Non-pigmented ciliary epithelial cell (primary cell): ENCODE results near the gene PPP6R3.

ENCODE experiments used
- DNase-seq: peaks from one replicate; pipeline ENCODE4 v3.0.0-alpha.2; 2010; ENCODE audit warnings: low read depth

The PPP6R3 gene

DNA sequence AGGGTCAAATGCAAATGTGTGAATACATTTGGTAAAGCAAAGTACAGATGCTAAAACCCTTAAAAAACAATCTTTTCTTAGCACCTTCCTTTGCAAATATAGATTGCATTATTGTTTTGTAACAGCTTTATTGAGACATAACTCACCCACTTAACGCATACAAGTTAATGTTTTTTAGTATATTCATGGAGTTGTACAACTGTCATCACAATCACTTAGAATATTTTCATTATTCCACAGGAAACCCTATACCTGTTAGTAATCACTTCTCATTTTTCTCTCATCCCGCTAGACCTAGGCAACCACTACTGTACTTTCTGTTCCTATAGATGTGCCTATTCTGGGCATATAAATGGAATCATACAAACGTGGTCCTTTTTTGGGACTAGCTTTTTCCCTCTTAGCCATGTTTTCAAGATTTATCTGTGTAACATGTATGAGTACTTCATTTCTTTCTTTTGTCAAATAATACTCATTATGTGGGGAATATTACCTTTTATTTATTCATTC lies 34.7 kb downstream of the PPP6R3 start:
- no peak for DNase-seq

DNA sequence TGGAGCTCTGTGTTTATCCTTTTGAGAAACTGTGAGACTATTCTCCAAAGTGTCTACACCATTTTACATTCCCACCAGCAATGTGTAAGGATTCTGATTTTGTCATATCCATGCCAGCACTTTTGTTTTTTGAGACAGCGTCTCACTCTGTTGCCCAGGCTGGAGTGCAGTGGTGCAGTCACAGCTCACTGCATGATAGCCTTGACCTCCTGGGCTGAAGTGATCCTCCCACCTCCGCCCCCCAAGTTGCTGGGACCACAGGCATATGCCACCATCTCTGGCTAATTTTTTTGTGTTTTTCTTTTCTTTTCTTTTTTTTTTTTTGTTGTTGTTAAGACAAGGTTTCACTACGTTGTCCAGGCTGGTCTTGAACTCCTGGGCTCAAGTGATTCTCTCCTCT lies 35.3 kb downstream of the PPP6R3 start:
- DNase-seq = no peak

DNA sequence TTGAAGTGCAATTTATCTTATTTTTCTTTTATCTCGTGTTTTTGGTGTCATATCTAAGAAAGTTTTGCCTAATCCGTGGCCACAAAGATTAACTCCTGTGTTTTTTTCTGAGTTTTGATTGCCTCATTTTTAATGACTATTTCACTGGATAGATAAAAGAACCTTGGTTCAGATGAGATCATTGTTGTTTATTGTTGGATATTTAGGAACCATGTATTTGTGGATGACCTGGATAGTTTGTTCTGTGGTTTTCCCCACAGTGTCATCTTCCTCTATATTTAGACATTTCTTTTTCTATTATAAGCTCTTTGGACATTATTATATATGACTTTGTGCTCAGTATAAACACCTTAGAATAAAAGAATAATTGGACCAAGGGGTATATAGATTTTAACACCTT lies 37.2 kb downstream of the PPP6R3 start:
- no peak for DNase-seq

DNA sequence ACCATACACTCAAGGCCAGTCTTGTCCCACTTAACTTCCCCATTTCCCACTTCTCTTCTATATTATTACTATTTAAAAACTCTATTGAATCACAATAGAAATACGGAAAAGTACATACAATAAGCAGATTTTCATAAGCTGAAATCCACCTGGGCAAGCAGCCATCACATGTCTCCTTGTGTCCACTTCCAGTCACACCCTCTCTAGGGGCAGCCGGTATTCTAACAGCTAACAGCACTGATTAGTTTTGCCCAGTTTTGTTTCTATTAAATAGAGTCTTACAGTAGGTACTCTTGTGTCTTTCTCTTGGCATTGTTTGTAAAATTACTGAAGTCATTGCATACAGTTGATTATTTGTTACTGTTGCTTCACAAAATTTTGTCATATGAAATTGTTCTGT lies 37.8 kb downstream of the PPP6R3 start:
- DNase-seq = no peak

DNA sequence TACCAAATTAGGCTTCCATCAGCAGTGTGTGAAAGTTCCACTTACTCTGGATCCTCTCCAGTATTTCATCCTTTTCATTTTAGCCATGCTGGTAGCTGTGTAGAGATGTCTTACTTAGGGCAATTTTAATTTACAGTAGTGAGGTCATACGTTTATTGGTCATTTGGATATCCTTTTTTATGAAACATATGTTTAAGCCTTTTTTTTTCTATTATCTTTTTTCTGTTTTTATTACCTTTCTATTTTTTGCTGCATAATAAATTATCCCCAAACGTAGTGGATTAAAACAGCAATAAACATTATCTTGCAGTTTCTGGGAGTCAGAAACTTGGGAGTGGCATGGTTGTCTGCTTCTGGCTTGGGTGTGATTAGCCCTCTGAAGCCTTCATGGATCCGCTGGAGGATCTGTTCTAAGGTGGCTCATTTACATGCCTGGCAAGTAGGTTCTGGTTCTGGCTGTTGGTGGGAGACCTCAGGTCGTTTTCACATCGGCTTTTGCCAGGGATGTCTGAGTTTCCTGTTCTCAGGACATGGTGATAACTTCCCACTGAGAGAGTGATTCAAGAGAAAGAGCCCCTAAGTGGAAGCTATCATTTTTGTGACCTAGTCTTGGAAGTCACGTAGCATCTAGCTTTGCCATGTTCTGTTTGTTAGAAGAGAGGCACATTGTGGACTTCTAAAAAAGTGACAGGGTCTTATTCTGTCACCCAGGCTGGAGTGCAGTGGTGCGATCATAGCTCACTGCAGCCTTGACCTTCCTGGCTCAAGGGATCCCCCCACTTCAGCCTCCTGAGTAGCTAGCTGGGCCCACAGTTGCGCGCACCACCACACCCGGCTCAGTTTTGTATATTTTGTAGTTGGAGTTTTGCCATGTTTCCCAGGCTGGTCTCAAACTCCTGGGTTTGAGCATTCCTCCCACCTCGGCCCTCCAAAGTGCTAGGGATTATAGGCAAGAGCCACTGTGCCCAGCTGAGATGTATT lies 38.6 kb downstream of the PPP6R3 start:
- no peak for DNase-seq

DNA sequence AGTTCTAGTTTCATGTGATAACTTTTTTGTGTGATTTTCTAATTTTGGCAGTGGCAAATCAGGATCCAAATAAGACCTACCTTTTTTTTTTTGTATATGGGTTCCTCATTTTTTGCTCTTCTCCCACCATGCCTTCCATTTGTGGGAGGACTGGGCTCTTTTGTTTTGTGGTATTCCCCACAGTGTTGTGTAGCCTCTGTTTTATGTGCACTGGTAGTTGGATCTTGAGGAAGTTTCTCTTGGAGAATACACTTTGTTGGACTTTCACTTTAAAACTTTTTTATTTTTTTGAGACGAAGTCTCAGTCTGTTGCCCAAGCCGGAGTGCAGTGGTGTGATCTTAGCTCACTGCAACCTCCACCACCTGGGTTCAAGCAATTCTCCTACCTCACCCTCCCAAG lies 39.7 kb downstream of the PPP6R3 start:
- DNase-seq = no peak

DNA sequence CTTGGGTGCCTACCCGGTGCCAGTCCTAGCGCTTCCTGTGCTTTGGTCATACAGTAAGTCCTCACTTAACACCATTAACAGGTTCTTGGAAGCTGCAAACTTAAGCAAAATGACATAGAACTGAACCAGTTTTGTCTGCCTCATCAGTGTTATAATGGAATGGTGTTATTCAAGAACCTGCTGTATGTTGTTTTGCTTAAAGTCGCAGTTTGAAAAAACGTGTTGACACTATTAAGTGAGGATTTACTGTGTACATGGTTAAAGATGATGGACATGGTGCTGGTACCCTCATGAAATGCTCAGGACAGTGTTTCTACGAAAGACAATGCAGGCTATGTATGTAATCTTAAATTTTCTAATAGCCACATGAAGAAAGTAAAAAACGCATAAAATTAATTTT lies 41.3 kb downstream of the PPP6R3 start:
- no peak for DNase-seq

DNA sequence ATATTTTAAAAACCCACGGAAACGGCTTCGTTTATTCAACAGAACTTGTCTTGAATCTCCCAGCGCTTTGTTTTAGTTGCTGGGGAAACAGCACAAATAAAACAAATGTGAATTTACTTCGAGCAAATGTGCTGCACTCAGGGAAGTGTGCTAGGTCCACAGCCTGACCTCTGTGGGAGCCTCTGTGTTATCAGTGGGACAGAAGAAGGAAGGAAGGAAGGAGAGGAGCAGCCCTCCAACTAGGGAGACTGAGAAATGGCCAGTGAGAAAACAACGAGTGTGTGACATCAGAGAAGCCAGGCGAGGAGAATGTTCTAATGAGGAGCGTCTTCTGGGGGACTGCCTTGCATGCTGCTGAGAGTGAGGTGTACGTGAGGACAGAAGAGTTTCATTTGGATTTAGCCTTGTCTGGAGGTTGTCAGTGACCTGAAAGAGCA lies 42.7 kb downstream of the PPP6R3 start:
- DNase-seq = no peak

DNA sequence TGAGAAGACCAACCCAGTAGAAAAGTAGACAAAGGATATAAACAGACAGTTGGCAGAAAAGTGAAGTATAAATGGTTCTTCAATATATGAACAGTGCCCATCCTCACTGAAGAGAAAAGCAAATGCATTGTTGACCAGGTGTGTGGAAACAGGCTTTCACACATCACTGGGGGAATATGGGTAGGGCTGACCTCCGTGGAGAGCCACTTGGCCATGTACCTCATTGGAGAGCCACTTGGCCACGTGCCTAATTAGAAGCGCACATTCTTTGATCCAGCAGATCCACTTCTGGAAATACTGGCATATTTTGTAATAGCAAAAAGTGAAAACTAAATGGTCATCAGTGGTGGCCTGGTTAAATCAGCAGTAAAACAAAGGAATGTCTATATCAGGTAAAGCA lies 43.2 kb downstream of the PPP6R3 start:
- DNase-seq = no peak

DNA sequence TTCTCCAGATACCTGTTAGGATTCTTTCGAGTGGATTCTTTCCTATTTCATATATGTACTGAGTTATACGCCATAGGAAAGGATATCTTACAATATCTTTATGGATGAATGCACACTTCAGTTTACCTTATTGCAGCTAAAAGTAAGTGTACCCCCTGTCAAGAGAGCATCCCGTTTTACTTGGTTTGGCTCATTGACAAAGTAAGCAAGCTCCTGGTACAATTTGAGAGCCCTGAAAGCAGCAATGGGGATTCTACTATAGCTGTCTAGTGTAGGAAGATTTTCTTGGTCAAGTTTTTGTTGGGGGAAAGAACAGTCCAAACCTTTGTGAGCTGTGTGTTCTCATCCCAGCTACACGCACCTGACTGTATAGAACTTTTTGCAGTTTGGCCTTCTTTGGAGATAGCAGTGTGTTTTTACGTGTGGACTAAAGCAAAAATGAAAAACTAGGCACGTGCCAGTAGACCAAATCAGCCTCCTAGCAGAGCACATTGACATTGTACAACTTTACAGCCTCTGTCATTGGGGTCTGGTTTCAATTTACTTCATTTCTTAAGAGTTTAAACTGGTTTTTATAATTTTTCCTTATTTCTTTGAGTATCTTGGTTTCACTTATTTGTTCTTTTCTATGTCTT lies 44.0 kb downstream of the PPP6R3 start:
- no peak for DNase-seq

DNA sequence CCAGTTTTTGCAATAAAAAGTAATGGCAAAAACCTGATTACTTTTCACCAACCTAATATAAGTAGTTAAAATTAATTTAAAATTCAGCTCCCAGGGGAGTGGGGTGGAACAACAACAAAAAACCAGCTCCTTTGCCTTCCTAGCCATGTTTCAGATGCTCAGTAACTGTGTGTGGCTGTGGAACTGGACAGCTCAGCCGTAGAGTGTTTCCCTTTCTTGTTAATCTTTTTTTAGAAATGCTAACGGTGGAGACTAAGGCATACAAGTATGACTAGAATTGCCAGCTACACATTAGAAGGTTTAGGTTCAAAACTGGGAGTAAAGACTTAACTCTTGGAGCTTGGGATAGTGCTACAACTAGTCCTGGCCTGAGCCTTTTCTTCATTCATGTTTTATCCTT lies 45.0 kb downstream of the PPP6R3 start:
- no peak for DNase-seq

DNA sequence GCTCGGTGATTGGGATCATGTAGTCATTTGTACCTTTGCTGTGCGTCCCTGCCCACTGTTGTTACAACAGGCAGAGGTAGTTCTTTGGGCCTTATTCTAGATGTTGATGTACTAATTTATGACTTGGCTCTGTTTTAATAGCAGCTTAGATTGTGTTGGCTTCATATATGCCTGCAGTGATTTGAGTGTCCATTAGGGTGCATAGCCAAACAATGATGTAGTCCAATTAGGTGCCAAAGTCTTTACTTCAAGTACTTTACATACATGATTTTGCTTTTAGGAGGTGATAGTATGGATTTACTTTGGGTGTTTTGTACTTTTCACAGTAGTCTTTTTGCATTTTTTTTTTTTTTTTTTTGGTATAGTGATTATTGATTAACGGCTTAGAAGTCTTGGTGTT lies 46.4 kb downstream of the PPP6R3 start:
- DNase-seq = no peak

DNA sequence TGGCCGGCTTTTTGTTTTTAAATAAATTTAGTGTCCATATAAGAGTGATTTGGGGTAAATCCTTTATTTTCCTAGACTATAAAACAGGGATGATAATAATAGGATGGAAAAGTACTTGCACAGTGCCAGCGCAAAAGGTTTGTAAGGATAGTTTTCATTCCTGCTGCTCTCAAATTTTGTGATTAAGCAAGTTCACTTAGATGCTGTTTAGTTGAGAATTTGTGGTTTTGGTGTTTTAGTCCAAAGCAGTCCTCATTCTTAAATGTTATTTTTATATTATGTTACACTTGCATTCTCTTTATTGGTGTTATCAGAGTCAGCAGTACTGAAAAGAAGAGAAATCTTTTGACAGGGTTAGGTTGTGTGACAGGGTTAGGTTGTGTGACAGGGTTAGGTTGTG lies 47.9 kb downstream of the PPP6R3 start:
- DNase-seq = no peak

DNA sequence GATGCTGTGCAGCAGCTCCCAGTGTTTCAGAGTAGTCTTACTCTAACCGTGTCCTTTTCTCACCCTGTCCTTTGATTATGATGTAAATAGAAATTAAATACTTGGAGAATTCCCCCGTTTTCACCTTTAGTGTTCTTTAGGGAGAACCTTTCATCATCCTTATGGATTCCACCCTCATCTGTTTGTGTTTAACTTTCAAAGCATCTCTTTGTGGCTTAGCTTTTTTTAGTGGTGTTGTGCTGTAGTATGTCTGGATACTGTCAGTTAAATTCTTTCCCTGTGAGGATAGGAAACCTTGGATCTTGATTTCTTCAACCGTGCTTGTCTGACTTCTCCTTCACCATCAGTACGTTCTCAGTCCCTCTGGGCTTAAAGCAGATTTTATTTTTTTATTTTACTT lies 48.5 kb downstream of the PPP6R3 start:
- no peak for DNase-seq

DNA sequence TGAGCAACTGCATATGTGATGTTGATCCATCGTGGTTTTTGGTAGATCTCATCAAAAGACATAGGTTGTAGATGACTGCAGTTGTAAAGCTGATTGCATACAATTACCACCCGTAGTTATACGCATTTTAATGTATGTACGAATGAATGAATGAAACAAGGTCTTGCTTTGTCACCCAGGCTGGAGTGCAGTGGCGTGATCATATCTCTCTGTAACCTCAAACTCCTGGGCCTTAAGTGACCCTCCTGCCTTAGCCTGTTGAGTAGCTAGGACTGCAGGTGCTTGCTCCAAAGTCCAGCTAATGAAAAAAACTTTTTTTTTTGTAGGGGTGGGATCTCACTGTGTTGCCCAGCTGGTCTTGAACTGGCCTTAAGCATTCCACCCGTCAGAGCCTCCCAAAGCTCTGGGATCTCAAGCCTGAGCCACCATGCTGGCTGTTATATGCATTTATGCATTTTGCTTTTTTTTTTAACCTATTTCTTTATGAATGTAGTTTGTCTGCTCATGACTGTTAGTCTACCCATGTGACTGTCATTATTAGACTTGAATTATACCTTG lies 53.5 kb downstream of the PPP6R3 start:
- DNase-seq = no peak

DNA sequence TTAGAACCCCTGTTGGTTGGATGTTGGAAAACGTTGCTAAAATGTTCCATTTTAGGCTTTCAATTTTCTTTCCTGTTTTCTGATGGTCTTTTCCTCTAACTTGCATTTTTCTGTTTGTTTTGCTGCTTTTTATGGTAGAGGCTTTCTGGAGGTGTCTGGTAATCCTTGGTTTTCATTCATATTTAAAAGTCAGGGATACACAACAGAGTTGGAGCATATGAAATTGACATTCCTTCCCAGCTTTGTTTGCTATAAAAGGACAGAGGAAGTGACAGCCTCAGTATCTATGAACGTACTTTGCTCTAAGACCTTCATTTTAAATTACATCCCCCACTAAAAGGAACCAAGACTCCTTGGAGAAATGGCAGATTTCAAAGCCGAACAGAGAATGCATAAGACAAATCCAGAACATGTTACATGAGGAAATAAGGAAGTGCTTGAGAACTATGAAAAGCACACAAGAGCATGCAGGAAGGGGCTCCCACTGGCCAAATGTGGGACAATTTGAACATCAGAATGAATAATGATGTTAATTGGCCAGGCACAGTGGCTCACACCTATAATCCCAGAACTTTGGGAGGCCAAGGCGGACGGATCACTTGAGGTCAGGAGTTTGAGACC lies 56.7 kb downstream of the PPP6R3 start:
- no peak for DNase-seq

DNA sequence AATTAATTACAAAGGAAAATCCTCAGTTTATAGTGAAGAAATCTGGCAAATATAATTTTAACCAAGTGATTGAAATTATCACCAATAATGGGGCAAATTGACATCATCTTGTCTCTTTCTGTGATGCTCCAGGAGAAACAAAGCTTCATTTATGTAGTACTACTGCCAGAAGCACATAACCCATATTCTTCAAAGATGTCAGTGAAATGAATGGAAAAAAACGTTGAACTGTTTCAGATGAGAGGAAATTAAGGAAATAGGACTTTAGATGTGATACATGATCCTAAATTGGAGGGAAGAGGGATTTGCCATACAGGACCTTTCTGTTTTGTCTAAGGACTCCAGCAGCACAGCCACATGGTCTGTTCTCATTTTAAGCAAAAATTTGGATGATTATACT lies 57.6 kb downstream of the PPP6R3 start:
- DNase-seq = no peak

DNA sequence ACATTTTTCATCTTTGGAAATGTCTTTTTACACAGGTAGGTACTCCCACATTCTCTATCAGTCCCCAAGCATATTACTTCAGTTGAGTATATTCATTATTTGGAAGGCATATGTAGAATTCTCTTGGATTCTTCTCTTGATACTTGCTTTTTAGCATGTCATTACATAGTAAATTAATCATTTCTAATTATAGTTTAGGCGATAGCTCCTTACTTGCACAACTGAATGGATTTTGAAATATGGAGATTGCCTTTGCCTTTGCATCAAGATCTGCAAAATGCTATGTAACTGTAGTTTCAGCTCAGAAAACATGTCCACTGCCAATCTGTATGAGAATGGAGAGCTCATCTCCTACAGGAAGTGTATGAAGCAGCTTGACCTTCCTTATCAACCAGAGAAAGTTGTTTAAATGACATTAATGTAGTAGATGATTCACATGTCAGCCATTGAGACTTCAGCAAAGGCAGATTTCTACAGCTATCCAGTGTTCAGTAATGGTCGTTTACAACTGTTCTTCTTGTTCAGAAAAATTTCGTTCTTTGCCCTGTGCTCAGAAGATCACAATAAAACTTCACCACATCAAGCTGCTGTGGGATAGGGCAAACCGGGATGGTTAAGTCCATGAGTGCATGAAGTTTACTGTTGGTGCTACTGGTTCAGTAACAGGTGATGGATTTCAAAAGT lies 61.6 kb downstream of the PPP6R3 start:
- no peak for DNase-seq

DNA sequence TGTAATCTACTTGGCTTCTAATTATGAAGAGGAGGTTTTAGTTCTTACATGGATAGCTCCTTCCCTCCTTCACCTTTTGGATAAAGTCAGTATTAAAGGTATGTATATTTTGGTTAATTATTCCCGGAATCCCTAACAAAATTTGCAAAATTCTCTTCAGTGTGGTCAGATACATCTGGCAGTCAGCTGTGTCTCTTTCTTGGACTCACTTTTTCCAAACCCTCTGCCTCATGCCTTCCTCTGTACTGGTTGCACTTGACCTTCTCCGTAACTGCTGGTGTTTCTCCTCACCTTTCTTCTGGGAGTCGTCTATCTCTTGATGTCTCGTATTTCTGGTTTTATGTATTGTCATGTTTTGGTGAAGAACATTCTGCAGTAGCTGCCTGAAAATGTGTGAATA lies 62.5 kb downstream of the PPP6R3 start:
- no peak for DNase-seq

DNA sequence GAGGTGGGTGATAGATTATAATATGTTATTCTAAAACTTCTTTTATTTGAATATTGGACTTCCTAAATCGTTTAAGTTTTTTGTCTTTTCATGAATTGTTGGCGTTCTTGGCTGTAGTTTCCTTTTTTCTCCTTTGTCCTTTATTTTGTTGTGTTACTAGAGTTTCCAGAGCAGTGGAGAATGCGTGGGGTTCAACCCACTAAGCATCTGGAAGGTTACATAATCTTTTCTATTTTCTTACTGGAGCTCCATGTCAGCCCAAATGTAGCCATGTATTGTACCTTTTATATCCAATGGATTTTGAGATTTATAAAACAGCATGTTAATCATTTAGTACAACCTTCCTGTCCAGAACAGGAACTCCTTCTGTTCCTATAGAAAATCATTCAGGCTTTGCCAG lies 63.2 kb downstream of the PPP6R3 start:
- DNase-seq = no peak

DNA sequence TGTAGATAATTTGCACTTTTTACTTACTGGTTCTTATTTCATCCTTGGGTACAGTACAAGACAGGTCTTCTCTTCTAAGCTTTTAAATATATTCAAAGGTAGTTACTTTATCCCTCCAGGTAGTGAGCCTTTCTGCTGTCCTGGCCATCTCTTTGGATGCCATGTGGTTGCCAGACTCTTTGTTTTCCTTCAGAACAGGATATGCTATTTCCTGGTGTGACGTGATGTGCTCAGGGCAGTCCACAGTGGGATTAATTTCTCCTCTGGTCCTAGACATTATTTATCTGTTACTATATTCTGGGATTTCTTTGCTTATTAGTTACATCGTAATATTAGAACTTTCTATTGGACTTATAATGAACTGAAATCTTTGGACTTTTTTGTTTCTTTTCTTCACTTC lies 63.7 kb downstream of the PPP6R3 start:
- no peak for DNase-seq

DNA sequence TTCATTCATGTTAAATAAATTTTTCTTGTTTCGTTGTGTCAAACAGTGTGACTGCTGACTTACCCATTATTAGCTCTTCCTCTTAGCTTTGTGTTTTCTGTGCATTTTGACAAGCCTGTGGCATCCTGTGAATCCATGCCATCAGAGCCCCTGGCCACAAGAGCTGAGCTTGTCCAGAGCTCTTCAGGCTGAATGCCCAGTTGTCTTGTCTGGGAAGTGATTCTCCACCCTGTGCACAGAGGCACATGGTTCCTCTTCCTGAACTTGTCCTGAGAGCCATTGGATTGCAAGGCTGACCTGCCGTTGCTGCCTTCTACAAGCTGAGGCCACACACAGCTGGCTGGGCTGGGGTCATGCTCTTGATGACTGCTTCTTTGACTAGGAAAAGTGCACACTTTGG lies 64.1 kb downstream of the PPP6R3 start:
- DNase-seq = no peak
